SU-DHL-6 (cell line): Measurements from ENCODE around the gene TKT.

Experiments
- CTCF ChIP-seq: fragments of 200-600 bp; sonication (generic); IDR thresholded peaks from one replicate; pipeline ENCODE4 v1.5.1; 2017; ENCODE audit warnings: antibody characterized with exemption, mild to moderate bottlenecking, low read length, moderate library complexity; ENCODE audit not compliant: insufficient read depth, poor library complexity, severe bottlenecking
- EZH2phosphoT487 ChIP-seq: fragments of 200-600 bp; sonication (generic), shearing (Covaris generic); conservative IDR thresholded peaks from 2 replicates; pipeline ENCODE4 v1.6.1; 2018; ENCODE audit warnings: mild to moderate bottlenecking, antibody characterized with exemption, low read length, moderate library complexity, mixed read lengths

GRCh38 chr3:53247619-53248018, 8.2 kb downstream of the TKT start:
- TF ChIP-seq CTCF (no peak), EZH2phosphoT487 (no peak)
